ENCODE results near the gene UBD.

UBD gene

GRCh38 chr6:29563435-29563965 lies 4.0 kb upstream of the UBD start:
- H3K36me3 ChIP-seq (ENCODE audit: control insufficient read depth in 5 of 5, insufficient read depth in 5 of 5, low read length in 5 of 5) = no peaks in the 10 kb centered on the region
- H3K4me1 ChIP-seq (ENCODE audit: control insufficient read depth in 5 of 5, insufficient read depth in 5 of 5, low read length in 5 of 5) = no peaks in the 10 kb centered on the region
- peaks cover 0 to 8% (median 6%) of the 10 kb centered on the region in 5 donors for H3K27me3 ChIP-seq (ENCODE audit: control insufficient read depth in 5 of 5, insufficient read depth in 4 of 5, low read length in 5 of 5)
- no peak overlapping the region for H3K4me3 ChIP-seq (ENCODE audit: low read depth in 1 of 5, low read length in 5 of 5)
- H3K9ac ChIP-seq (ENCODE audit: low read length in 5 of 5) = no peak overlapping the region
- no peak overlapping the region for H3K27ac ChIP-seq (ENCODE audit: low read depth, low read length)
- no peaks in the 10 kb centered on the region for H3K9me3 ChIP-seq (ENCODE audit: control insufficient read depth in 5 of 5, low read length in 5 of 5)

GRCh38 chr6:29561606-29562181 lies 2.2 kb upstream of the UBD start:
- no peak overlapping the region for H3K27ac ChIP-seq (ENCODE audit: low read depth, low read length)
- no peaks in the 10 kb centered on the region for H3K36me3 ChIP-seq (ENCODE audit: control insufficient read depth in 5 of 5, insufficient read depth in 5 of 5, low read length in 5 of 5)
- no peaks in the 10 kb centered on the region for H3K4me1 ChIP-seq (ENCODE audit: control insufficient read depth in 5 of 5, insufficient read depth in 5 of 5, low read length in 5 of 5)
- H3K9me3 ChIP-seq (ENCODE audit: control insufficient read depth in 5 of 5, low read length in 5 of 5) = no peaks in the 10 kb centered on the region
- no peak overlapping the region for H3K4me3 ChIP-seq (ENCODE audit: low read depth in 1 of 5, low read length in 5 of 5)
- no peak overlapping the region for H3K9ac ChIP-seq (ENCODE audit: low read length in 5 of 5)
- H3K27me3 ChIP-seq (ENCODE audit: control insufficient read depth in 5 of 5, insufficient read depth in 4 of 5, low read length in 5 of 5) = peaks cover 0 to 10% (median 8%) of the 10 kb centered on the region in 5 donors

- H3K27ac ChIP-seq (ENCODE audit: low read depth, low read length) = no peak overlapping the region
- no peaks in the 10 kb centered on the region for H3K9me3 ChIP-seq (ENCODE audit: control insufficient read depth in 5 of 5, low read length in 5 of 5)
- peaks cover 2 to 15% (median 8%) of the 10 kb centered on the region in 5 donors for H3K27me3 ChIP-seq (ENCODE audit: control insufficient read depth in 5 of 5, insufficient read depth in 4 of 5, low read length in 5 of 5)
- no peak overlapping the region for H3K9ac ChIP-seq (ENCODE audit: low read length in 5 of 5)
- H3K36me3 ChIP-seq (ENCODE audit: control insufficient read depth in 5 of 5, insufficient read depth in 5 of 5, low read length in 5 of 5) = no peaks in the 10 kb centered on the region
- no peaks in the 10 kb centered on the region for H3K4me1 ChIP-seq (ENCODE audit: control insufficient read depth in 5 of 5, insufficient read depth in 5 of 5, low read length in 5 of 5)
- no peak overlapping the region for H3K4me3 ChIP-seq (ENCODE audit: low read depth in 1 of 5, low read length in 5 of 5)
These were observed 1.6 kb upstream of the UBD start for GRCh38 chr6:29561091-29561490.

- H3K36me3 ChIP-seq (ENCODE audit: control insufficient read depth in 5 of 5, insufficient read depth in 5 of 5, low read length in 5 of 5) = no peaks in the 10 kb centered on the region
- H3K27me3 ChIP-seq (ENCODE audit: control insufficient read depth in 5 of 5, insufficient read depth in 4 of 5, low read length in 5 of 5) = peaks cover 5 to 29% (median 21%) of the 10 kb centered on the region in 5 donors
- no peak overlapping the region for H3K27ac ChIP-seq (ENCODE audit: low read depth, low read length)
- H3K4me1 ChIP-seq (ENCODE audit: control insufficient read depth in 5 of 5, insufficient read depth in 5 of 5, low read length in 5 of 5) = peaks cover 0 to 6% (median 6%) of the 10 kb centered on the region in 5 donors
- H3K4me3 ChIP-seq (ENCODE audit: low read depth in 1 of 5, low read length in 5 of 5) = no peak overlapping the region
- H3K9ac ChIP-seq (ENCODE audit: low read length in 5 of 5) = no peak overlapping the region
- H3K9me3 ChIP-seq (ENCODE audit: control insufficient read depth in 5 of 5, low read length in 5 of 5) = no peaks in the 10 kb centered on the region
These were observed 973 bp downstream of the UBD start for GRCh38 chr6:29558439-29559079.

- Histone ChIP-seq H3K4me3 (ENCODE audit: low read depth in 1 of 5, low read length in 5 of 5) (no peak overlapping the region), H3K27me3 (ENCODE audit: control insufficient read depth in 5 of 5, insufficient read depth in 4 of 5, low read length in 5 of 5) (peaks cover 5 to 34% (median 21%) of the 10 kb centered on the region in 5 donors), H3K9me3 (ENCODE audit: control insufficient read depth in 5 of 5, low read length in 5 of 5) (no peaks in the 10 kb centered on the region), H3K4me1 (ENCODE audit: control insufficient read depth in 5 of 5, insufficient read depth in 5 of 5, low read length in 5 of 5) (peaks cover 0 to 16% (median 15%) of the 10 kb centered on the region in 5 donors), H3K9ac (ENCODE audit: low read length in 5 of 5) (no peak overlapping the region), H3K36me3 (ENCODE audit: control insufficient read depth in 5 of 5, insufficient read depth in 5 of 5, low read length in 5 of 5) (no peaks in the 10 kb centered on the region), H3K27ac (ENCODE audit: low read depth, low read length) (no peak overlapping the region)
These were observed 2.2 kb downstream of the UBD start for GRCh38 chr6:29557320-29557719.

- Histone ChIP-seq H3K36me3 (ENCODE audit: control insufficient read depth in 5 of 5, insufficient read depth in 5 of 5, low read length in 5 of 5) (no peaks in the 10 kb centered on the region), H3K4me3 (ENCODE audit: low read depth in 1 of 5, low read length in 5 of 5) (no peak overlapping the region), H3K27ac (ENCODE audit: low read depth, low read length) (no peak overlapping the region), H3K9ac (ENCODE audit: low read length in 5 of 5) (no peak overlapping the region), H3K27me3 (ENCODE audit: control insufficient read depth in 5 of 5, insufficient read depth in 4 of 5, low read length in 5 of 5) (peaks cover 5 to 34% (median 21%) of the 10 kb centered on the region in 5 donors), H3K4me1 (ENCODE audit: control insufficient read depth in 5 of 5, insufficient read depth in 5 of 5, low read length in 5 of 5) (peaks cover 0 to 16% (median 15%) of the 10 kb centered on the region in 5 donors), H3K9me3 (ENCODE audit: control insufficient read depth in 5 of 5, low read length in 5 of 5) (no peaks in the 10 kb centered on the region)
These were observed 4.8 kb downstream of the UBD start for GRCh38 chr6:29554764-29555163.

- peak overlapping the region; percentile 41 to 66 (median 54) for H3K4me3 ChIP-seq (ENCODE audit: low read depth in 1 of 5, low read length in 5 of 5)
- H3K36me3 ChIP-seq (ENCODE audit: control insufficient read depth in 5 of 5, insufficient read depth in 5 of 5, low read length in 5 of 5) = no peaks in the 10 kb centered on the region
- H3K27me3 ChIP-seq (ENCODE audit: control insufficient read depth in 5 of 5, insufficient read depth in 4 of 5, low read length in 5 of 5) = peaks cover 5 to 31% (median 21%) of the 10 kb centered on the region in 5 donors
- peak overlapping the region in 1 of 5 donors; percentile 2 for H3K9ac ChIP-seq (ENCODE audit: low read length in 5 of 5)
- no peak overlapping the region for H3K27ac ChIP-seq (ENCODE audit: low read depth, low read length)
- H3K9me3 ChIP-seq (ENCODE audit: control insufficient read depth in 5 of 5, low read length in 5 of 5) = no peaks in the 10 kb centered on the region
- H3K4me1 ChIP-seq (ENCODE audit: control insufficient read depth in 5 of 5, insufficient read depth in 5 of 5, low read length in 5 of 5) = peaks cover 0 to 16% (median 15%) of the 10 kb centered on the region in 5 donors
These were observed 6.1 kb downstream of the UBD start for GRCh38 chr6:29553268-29554057.

- Histone ChIP-seq H3K36me3 (ENCODE audit: control insufficient read depth in 5 of 5, insufficient read depth in 5 of 5, low read length in 5 of 5) (no peaks in the 10 kb centered on the region), H3K9ac (ENCODE audit: low read length in 5 of 5) (peak overlapping the region in 1 of 5 donors; percentile 2), H3K27me3 (ENCODE audit: control insufficient read depth in 5 of 5, insufficient read depth in 4 of 5, low read length in 5 of 5) (peaks cover 5 to 31% (median 21%) of the 10 kb centered on the region in 5 donors), H3K9me3 (ENCODE audit: control insufficient read depth in 5 of 5, low read length in 5 of 5) (no peaks in the 10 kb centered on the region), H3K27ac (ENCODE audit: low read depth, low read length) (no peak overlapping the region), H3K4me1 (ENCODE audit: control insufficient read depth in 5 of 5, insufficient read depth in 5 of 5, low read length in 5 of 5) (peaks cover 0 to 16% (median 15%) of the 10 kb centered on the region in 5 donors), H3K4me3 (ENCODE audit: low read depth in 1 of 5, low read length in 5 of 5) (peak overlapping the region; percentile 41 to 66 (median 54))
These were observed 7.0 kb downstream of the UBD start for GRCh38 chr6:29552512-29553051.

GRCh38 chr6:29547573-29547972 lies 12.0 kb downstream of the UBD start:
- Histone ChIP-seq H3K27ac (ENCODE audit: low read depth, low read length) (no peak overlapping the region), H3K27me3 (ENCODE audit: control insufficient read depth in 5 of 5, insufficient read depth in 4 of 5, low read length in 5 of 5) (peaks cover 0 to 2% (median 0%) of the 10 kb centered on the region in 5 donors), H3K4me1 (ENCODE audit: control insufficient read depth in 5 of 5, insufficient read depth in 5 of 5, low read length in 5 of 5) (peaks cover 0 to 2% (median 0%) of the 10 kb centered on the region in 5 donors), H3K9ac (ENCODE audit: low read length in 5 of 5) (no peak overlapping the region), H3K4me3 (ENCODE audit: low read depth in 1 of 5, low read length in 5 of 5) (no peak overlapping the region), H3K9me3 (ENCODE audit: control insufficient read depth in 5 of 5, low read length in 5 of 5) (peaks cover 0 to 3% (median 0%) of the 10 kb centered on the region in 5 donors), H3K36me3 (ENCODE audit: control insufficient read depth in 5 of 5, insufficient read depth in 5 of 5, low read length in 5 of 5) (no peaks in the 10 kb centered on the region)
